ENCODE results near the gene CPPED1. TPM values are rescaled to one million over a fixed set of nuclear protein-coding genes. Genes with fewer than 3 reads are reported as not detected.

Gene CPPED1
- total and polyA plus RNA-seq, 2 experiments from 2014 or later = 6.2 to 7.3 TPM

GRCh38 chr16:12833926-12834325 is 30.2 kb upstream of the CPPED1 start:
- Mint-ChIP-seq H3K27ac (no peak overlapping the region; the same call in 1 of the 2 replicates), H3K4me1 (no peaks in the 10 kb centered on the region), H3K9me3 (peaks cover 14% of the 10 kb centered on the region; the same call in 2 of the 3 replicates), H3K4me3 (no peak overlapping the region), H3K36me3 (ENCODE audit: low read depth) (0 out of 3 replicates have a peak, but pooled peaks cover 7% of the 10 kb centered on the region), H3K27me3 (ENCODE audit: insufficient read depth, low read depth, poor library complexity) (peaks cover 6% of the 10 kb centered on the region)
- peak overlapping the region; percentile 66; the same call in 1 of the 2 replicates for H2AFZ ChIP-seq
- H3K4me1 ChIP-seq (ENCODE audit: insufficient read depth) = no peaks in the 10 kb centered on the region
- no peaks in the 10 kb centered on the region for H3K79me2 ChIP-seq (replicated peaks; ENCODE audit: insufficient read depth)
- H3K27ac ChIP-seq (ENCODE audit: low read depth) = no peak overlapping the region
- no peak overlapping the region for H3K4me2 ChIP-seq
- no peaks in the 10 kb centered on the region for H3F3A ChIP-seq (replicated peaks; ENCODE audit: low read depth)
- H3K36me3 ChIP-seq (ENCODE audit: insufficient read depth) = no peaks in the 10 kb centered on the region
- no peaks in the 10 kb centered on the region for H3K27me3 ChIP-seq (ENCODE audit: insufficient read depth)
- H4K20me1 ChIP-seq (replicated peaks; ENCODE audit: insufficient read depth) = no peaks in the 10 kb centered on the region
- ATAC-seq = peak; percentile 85
- no peak for TF ChIP-seq CTCF (conservative IDR thresholded peaks at IDR 0.05; ENCODE audit: low read depth in 2 of 2)
- no peak for TF ChIP-seq EZH2phosphoT487 (IDR thresholded peaks at IDR 0.05; ENCODE audit: unreplicated experiment)
- no peak for TF ChIP-seq ETS1 (IDR thresholded peaks at IDR 0.05)
- TF ChIP-seq POLR2AphosphoS5 (IDR thresholded peaks at IDR 0.05; ENCODE audit: low read depth) = no peak
- no peak for TF ChIP-seq REST (IDR thresholded peaks at IDR 0.05; ENCODE audit: unreplicated experiment)
- no peak for TF ChIP-seq ZNF462 (CRISPR knock-in tag; IDR thresholded peaks at IDR 0.05)
- TF ChIP-seq STAT1 (IDR thresholded peaks at IDR 0.05; ENCODE audit: unreplicated experiment) = no peak
- no peak for TF ChIP-seq NANOG (IDR thresholded peaks at IDR 0.05; ENCODE audit: borderline replicate concordance)
- TF ChIP-seq ZNF114 (CRISPR knock-in tag; IDR thresholded peaks at IDR 0.05) = no peak
- TF ChIP-seq CREB1 (CRISPR knock-in tag; IDR thresholded peaks at IDR 0.05; ENCODE audit: low read depth) = no peak
- TF ChIP-seq EZH2 (IDR thresholded peaks at IDR 0.05; ENCODE audit: low read depth, unreplicated experiment) = no peak
- TF ChIP-seq ZNF331 (CRISPR knock-in tag; IDR thresholded peaks at IDR 0.05; ENCODE audit: low read depth) = no peak
- TF ChIP-seq JUNB (IDR thresholded peaks at IDR 0.05; ENCODE audit: unreplicated experiment) = no peak
- DNase-seq (ENCODE audit: low spot score) = peak; percentile 46
- H3K4me3 ChIP-seq = no peak overlapping the region
- H3K9me2 ChIP-seq (ENCODE audit: insufficient read depth) = no peaks in the 10 kb centered on the region

All from GM23338 (cell line).